Measurements from ENCODE around the gene DNAAF3.
A peak's percentile ranks its signal among the peaks of the same experiment; 100 is the strongest.

The DNAAF3 gene

DNA sequence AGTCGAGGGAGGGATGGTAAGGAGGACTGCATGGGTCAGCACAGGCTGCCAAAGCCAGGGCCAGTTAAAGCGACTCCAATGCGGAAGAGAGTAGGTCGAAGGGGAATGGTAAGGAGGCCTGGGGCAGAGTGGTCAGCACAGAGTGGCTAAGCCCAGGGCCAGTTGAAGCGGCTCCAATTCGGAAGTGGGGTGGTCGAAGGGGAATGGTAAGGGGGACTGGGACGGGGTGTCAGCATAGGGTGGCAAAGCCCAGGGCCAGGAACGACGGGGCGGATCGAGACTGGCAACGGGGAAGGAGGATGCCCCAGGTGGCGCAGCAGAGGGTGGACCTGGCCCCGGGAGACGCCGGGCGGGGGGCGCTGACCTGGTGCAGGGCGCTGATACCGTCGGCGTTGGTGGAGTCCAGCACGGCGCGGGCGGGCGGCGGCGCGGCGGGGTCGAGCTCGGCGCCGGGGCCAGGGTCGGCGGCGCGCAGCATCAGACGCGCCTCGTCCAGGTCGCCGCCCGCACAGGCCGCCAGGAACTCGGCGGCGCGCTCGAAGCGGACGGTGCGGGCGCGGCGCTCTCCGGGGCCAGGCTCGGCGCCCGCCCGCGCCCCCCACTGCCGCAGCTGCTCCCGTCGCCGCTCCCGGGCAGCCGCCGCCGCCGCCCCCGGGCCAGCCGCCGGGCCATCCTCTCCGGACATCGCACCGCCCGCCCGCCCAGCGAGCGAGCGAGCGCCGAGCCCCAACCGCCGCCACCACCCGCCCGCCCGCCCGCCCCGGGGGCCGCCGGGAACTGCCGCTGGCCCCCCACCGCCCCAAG, 49.4 kb downstream of the DNAAF3 start, which contains the start of gene PPP1R12C:
Gene PPP1R12C (minus strand): TSS at position 779 of the 804 bp plus-strand sequence. CDS start 94 bp downstream, at position 685.
- DNase-seq (ENCODE audit: low read depth in 2 of 2), result no peak

DNA sequence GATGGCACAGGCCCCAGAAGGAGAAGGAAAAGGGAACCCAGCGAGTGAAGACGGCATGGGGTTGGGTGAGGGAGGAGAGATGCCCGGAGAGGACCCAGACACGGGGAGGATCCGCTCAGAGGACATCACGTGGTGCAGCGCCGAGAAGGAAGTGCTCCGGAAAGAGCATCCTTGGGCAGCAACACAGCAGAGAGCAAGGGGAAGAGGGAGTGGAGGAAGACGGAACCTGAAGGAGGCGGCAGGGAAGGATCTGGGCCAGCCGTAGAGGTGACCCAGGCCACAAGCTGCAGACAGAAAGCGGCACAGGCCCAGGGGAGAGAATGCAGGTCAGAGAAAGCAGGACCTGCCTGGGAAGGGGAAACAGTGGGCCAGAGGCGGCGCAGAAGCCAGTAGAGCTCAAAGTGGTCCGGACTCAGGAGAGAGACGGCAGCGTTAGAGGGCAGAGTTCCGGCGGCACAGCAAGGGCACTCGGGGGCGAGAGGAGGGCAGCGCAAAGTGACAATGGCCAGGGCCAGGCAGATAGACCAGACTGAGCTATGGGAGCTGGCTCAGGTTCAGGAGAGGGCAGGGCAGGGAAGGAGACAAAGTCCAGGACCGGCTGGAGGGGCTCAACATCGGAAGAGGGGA, 50.1 kb downstream of the DNAAF3 start:
- DNase-seq (ENCODE audit: low read depth in 2 of 2), result peak in 1 of 2 donors; percentile 21

DNA sequence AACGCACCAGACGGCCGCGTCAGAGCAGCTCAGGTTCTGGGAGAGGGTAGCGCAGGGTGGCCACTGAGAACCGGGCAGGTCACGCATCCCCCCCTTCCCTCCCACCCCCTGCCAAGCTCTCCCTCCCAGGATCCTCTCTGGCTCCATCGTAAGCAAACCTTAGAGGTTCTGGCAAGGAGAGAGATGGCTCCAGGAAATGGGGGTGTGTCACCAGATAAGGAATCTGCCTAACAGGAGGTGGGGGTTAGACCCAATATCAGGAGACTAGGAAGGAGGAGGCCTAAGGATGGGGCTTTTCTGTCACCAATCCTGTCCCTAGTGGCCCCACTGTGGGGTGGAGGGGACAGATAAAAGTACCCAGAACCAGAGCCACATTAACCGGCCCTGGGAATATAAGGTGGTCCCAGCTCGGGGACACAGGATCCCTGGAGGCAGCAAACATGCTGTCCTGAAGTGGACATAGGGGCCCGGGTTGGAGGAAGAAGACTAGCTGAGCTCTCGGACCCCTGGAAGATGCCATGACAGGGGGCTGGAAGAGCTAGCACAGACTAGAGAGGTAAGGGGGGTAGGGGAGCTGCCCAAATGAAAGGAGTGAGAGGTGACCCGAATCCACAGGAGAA, 50.9 kb downstream of the DNAAF3 start:
- no peak for DNase-seq (ENCODE audit: low read depth in 2 of 2)

DNA sequence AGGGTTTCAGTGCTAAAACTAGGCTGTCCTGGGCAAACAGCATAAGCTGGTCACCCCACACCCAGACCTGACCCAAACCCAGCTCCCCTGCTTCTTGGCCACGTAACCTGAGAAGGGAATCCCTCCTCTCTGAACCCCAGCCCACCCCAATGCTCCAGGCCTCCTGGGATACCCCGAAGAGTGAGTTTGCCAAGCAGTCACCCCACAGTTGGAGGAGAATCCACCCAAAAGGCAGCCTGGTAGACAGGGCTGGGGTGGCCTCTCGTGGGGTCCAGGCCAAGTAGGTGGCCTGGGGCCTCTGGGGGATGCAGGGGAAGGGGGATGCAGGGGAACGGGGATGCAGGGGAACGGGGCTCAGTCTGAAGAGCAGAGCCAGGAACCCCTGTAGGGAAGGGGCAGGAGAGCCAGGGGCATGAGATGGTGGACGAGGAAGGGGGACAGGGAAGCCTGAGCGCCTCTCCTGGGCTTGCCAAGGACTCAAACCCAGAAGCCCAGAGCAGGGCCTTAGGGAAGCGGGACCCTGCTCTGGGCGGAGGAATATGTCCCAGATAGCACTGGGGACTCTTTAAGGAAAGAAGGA, 51.8 kb downstream of the DNAAF3 start:
- DNase-seq (ENCODE audit: low read depth in 2 of 2), result no peak

DNA sequence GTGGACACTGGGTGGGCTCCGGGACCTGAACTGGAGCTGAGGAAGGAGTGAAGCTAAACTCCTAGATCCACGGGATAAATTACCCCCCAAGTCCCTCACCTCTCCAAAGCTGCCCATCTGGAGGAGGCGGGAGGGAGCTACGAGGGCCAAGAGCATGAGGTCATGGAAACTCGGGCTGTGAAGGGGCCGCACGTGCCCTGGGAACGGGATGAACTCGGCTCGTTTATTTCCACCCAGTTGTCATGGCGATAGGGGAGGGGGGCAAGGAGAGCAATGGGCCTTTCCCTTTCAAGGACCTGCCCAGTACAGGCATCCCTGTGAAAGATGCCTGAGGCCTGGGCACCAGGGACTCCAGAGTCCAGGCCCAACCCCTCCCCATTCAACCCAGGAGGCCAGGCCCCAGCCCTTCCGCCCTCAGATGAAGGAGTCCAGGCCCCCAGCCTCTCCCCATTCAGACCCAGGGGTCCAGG, 52.8 kb downstream of the DNAAF3 start:
- no peak for DNase-seq (ENCODE audit: low read depth in 2 of 2)

DNA sequence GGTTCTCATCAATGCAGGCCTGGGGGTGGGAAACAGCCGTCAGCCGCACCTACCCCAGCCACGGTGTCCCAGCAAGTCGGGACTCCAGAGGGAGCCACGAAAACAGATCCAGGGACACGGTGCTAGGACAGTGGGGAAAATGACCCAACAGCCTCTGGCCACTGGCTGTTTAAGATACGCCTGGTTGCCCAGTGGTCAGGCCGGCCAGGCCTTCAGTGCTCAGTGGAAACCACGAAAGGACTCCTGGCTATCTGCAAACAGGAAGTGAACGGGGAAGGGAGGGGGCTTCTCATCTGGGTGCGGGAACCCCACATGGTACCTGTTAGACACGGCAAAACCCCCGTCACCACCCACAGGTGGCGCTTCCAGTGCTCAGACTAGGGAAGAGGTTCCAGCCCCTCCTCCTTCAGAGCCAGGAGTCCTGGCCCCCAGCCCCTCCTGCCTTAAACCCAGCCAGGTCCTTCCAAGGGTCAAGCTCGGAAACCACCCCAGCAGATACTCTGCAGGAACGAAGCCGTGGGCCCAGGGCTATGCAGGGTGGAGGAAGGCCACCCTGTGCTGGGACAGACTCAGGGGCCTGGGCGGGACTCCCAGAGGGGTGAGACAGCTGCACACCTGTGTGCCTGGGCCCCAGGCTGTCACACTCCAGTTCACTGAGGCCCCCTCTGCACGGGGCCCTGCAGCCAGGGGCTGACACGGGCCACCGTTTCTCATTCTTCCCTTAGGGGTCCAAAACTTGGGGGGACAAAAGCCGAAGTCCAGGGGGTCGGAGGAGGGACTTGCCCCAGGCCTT, 53.4 kb downstream of the DNAAF3 start:
- no peak for DNase-seq (ENCODE audit: low read depth in 2 of 2)

DNA sequence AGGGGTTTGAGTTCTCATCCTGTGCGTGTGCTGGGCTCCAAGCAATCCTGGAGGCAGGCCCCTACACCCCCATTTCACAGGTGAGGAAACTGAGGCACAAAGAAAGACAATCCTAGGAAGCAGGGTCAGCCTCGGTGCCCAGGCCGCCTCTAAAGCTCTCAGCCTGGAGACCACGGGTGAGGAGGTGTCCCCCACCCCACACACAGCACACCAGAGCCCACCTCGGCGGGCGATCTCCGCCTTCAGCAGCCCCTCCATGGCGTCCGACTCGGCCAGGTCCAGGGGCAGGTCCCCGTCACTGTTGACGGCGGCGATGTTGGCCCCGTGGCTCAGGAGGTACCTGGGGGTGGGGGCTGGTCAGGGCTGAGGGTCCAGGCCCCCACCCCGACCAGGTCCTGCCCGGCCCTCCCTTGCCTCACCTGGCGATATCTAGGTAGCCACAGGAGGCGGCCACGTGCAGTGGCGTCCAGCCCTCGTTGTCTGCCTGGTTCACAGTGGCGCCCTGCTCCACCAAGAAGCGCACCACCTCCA, 54.1 kb downstream of the DNAAF3 start:
- DNase-seq (ENCODE audit: low read depth in 2 of 2), result no peak

DNA sequence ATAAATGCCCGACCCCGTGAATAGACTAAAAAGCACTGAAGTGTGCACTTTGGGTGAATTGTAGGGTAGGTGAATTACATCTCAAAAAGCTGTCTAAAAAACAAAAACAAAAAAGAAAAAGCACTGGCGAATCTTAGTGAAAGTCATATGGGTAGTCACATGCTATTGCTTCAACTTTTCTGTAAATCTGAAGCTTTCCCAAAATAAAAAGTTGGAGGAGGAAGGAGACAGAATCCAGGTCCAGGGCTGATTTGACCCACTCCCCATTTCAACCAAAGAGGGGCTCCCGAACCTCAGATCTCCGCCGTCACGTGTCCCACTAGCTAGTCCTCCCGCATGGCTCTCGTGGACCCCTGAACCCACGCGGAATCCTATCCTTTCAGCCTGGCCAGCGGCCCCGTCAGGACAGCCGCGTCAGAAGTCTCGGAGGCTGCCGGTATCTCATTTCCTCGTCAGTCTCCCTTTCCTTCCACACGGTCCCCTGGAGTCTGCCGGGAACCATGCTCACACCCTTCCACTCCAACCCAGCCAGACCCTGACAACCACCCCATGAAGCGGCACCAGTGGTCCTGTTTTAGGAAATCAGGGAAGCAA, 55.1 kb downstream of the DNAAF3 start:
- DNase-seq (ENCODE audit: low read depth in 2 of 2), result no peak

DNA sequence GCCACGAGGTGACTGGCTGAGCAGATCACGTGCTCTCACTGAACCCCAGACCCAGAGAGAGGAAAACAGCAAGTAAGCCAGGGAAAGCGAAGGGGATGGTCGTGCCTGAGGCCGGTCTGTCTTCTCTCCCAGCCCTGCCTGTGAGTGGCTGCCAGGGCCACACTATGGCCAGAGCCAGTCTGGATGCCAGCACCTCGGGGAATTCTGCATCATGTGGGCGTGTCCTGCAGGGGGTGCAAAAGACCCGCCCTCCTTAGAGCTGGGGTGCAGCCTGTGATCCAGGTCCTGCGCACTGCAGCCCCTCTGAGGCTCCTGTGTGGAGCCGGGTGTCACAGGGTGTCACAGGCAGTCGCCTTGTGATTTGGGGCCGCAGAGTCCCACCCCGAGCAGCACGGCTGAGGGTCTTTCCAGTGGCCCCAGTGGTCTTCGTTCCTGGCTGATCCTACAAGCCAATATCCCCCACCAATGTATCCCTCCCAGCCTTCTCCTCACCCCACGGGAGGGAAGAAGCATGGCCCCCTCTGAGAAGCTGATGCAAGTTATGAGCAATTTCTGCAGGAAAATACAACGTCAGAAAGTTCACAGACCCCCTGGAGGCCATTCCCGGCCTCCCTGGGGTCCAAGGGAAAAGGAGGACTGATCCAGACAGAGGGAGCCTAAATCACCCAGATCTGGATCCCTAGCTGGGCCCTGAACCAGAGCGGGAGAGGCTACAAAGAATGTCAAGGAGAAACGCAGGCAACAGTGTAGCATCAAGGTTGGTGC, 56.7 kb downstream of the DNAAF3 start:
- no peak for DNase-seq (ENCODE audit: low read depth in 2 of 2)
